Activated CD8-positive, alpha-beta T cell treated with anti-CD3 and anti-CD28 coated beads for 36 hours (primary cell): Measurements from ENCODE around the gene CACNA2D3. TPM values are rescaled to one million over a fixed set of nuclear protein-coding genes. Genes with fewer than 3 reads are reported as not detected.

ENCODE experiments used
- ATAC-seq: fragments of 200-7000 bp; cut with Tn5 transposase; one replicate; pipeline ENCODE4 v1.10.0; 2021; ENCODE audit warnings: mild to moderate bottlenecking, moderate library complexity
- CTCF ChIA-PET: fragments of 350-600 bp; sonication (Branson Sonifier 250); formaldehyde crosslinking; loops from one replicate; lab custom pipeline; 2021; ENCODE audit warnings: antibody characterized with exemption; lab: Charles Lee
- POLR2A ChIA-PET: fragments of 350-600 bp; sonication (Branson Sonifier 250); formaldehyde crosslinking; loops from one replicate; lab custom pipeline; 2021; ENCODE audit warnings: antibody characterized with exemption; lab: Charles Lee
- DNase-seq: peaks from one replicate; pipeline ENCODE4 v3.0.0-alpha.2; 2020
- H3K27ac Mint-ChIP-seq: one replicate; pipeline ENCODE4 v1.8.0; 2021; ENCODE audit warnings: mild to moderate bottlenecking, mixed read lengths
- H3K27me3 Mint-ChIP-seq: one replicate; pipeline ENCODE4 v1.8.0; 2021; ENCODE audit warnings: mixed read lengths
- H3K36me3 Mint-ChIP-seq: one replicate; pipeline ENCODE4 v1.8.0; 2021; ENCODE audit warnings: low read depth, mixed read lengths
- H3K4me1 Mint-ChIP-seq: one replicate; pipeline ENCODE4 v1.8.0; 2021; ENCODE audit warnings: low read depth, mixed read lengths
- H3K4me3 Mint-ChIP-seq: one replicate; pipeline ENCODE4 v1.8.0; 2021; ENCODE audit warnings: mild to moderate bottlenecking, moderate library complexity, mixed read lengths
- H3K9me3 Mint-ChIP-seq: one replicate; pipeline ENCODE4 v1.8.0; 2021; ENCODE audit warnings: mixed read lengths
- intact Hi-C: fragments of 100-400 bp; cut with micrococcal nuclease; formaldehyde crosslinking; loops from one replicate; pipeline ENCODE4 v1.10.0; 2022
- total RNA-seq, 2 experiments: library from RNA; stranded (reverse); gene quantifications; one replicate each; pipeline ENCODE4 v1.2.3, GENCODE V29; 2021
- TF ChIP-seq, protein P1 (sequence below): fragments of 200-600 bp; IDR thresholded peaks from one replicate; pipeline ENCODE4 v1.8.0; 2022; ENCODE audit warnings: antibody characterized with exemption, mild to moderate bottlenecking

Gene CACNA2D3
- total RNA-seq, 2 experiments from 2014 or later: not detected

DNA sequence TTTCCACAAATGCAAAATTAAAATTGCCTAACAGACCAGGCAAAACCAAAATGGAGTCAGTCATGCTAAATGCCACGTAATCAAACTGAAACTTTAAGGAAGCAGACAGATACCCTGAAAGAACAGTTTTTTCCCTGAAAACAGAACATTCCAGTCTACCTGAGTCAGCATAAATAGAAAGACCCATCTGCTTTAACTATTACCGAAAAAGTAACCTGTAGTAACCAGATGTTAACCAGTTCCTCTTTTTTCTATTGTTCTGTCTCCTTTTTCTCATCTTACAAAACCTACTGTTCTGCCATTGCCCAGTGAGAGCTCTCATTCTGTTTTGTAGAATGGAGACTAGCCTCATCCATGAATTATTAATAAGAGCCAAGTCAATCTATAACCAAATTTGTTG is 286.0 kb downstream of the CACNA2D3 start:
- CTCF ChIA-PET: interaction anchor here (1.0 kb wide), 1 partner anchor 20 kb away, joined by 4 read pairs; no protein-coding TSS in a partner anchor
- DNase-seq (no peak), ATAC-seq (no peak)
- no peaks in the 10 kb centered on the region for H3K4me1 Mint-ChIP-seq
- H3K4me3 Mint-ChIP-seq: no peak overlapping the region
- TF ChIP-seq, protein P1, sequence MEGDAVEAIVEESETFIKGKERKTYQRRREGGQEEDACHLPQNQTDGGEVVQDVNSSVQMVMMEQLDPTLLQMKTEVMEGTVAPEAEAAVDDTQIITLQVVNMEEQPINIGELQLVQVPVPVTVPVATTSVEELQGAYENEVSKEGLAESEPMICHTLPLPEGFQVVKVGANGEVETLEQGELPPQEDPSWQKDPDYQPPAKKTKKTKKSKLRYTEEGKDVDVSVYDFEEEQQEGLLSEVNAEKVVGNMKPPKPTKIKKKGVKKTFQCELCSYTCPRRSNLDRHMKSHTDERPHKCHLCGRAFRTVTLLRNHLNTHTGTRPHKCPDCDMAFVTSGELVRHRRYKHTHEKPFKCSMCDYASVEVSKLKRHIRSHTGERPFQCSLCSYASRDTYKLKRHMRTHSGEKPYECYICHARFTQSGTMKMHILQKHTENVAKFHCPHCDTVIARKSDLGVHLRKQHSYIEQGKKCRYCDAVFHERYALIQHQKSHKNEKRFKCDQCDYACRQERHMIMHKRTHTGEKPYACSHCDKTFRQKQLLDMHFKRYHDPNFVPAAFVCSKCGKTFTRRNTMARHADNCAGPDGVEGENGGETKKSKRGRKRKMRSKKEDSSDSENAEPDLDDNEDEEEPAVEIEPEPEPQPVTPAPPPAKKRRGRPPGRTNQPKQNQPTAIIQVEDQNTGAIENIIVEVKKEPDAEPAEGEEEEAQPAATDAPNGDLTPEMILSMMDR: no peak
- H3K27me3 Mint-ChIP-seq: peaks cover 2% of the 10 kb centered on the region
- H3K9me3 Mint-ChIP-seq: peaks cover 7% of the 10 kb centered on the region
- H3K36me3 Mint-ChIP-seq: no peaks in the 10 kb centered on the region
- intact Hi-C loops: no loop called here
- POLR2A ChIA-PET: no interaction called here
- no peak overlapping the region for H3K27ac Mint-ChIP-seq

DNA sequence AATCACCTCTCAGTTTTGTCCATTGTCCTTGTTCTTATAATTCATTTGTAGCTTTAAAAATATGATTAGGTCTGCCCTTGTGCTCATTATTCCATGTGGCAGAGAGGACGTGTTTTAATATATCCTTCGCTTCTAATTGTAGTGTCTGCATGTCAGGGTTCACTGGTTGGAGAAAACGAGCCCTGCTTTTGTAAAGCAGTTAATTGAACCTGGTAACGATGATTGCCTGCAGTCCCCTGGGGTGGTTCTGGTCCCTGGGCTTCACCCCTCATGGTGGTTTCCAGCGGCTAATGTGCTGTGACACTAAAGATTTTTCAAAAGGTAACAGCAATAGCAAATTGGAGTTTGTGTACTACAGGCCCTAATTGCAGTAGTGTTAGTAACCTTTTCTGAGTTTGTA is 299.6 kb downstream of the CACNA2D3 start:
- TF ChIP-seq, protein P1: no peak
- intact Hi-C loops: no loop called here
- Mint-ChIP-seq H3K4me1 (no peaks in the 10 kb centered on the region), H3K9me3 (no peaks in the 10 kb centered on the region), H3K27me3 (peaks cover 3% of the 10 kb centered on the region), H3K36me3 (no peaks in the 10 kb centered on the region), H3K4me3 (no peak overlapping the region), H3K27ac (no peak overlapping the region)
- ChIA-PET POLR2A (no interaction called here), CTCF (interaction anchor here (0.6 kb wide), 1 partner anchor 10 kb away, joined by 3 read pairs; no protein-coding TSS in a partner anchor)
- DNase-seq (no peak), ATAC-seq (no peak)

DNA sequence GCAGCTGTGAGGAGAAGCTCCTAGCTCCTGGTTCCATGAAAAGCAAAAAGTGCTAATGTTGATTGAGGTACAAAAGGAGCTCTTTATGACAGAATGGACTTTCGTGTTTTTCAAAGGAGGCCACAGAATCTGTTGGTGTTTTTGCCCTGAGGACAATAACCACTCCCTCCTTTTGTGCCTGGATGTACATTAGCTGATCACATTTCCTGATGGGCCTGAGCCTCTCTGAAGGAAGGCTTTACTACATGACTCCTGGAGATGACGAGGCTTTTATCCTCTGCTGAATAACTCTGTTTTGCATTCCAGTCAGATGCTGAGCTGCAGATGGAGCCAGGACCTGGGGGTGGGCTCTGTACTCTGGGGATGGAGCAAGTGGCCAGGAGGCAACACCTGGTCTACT is 301.9 kb downstream of the CACNA2D3 start:
- peaks cover 5% of the 10 kb centered on the region for H3K27me3 Mint-ChIP-seq
- no peaks in the 10 kb centered on the region for H3K4me1 Mint-ChIP-seq
- no peaks in the 10 kb centered on the region for H3K36me3 Mint-ChIP-seq
- POLR2A ChIA-PET: no interaction called here
- no peak for ATAC-seq
- TF ChIP-seq, protein P1: no peak
- CTCF ChIA-PET: no interaction called here
- no peak overlapping the region for H3K27ac Mint-ChIP-seq
- intact Hi-C loops: no loop called here
- no peak for DNase-seq
- no peaks in the 10 kb centered on the region for H3K9me3 Mint-ChIP-seq
- H3K4me3 Mint-ChIP-seq: no peak overlapping the region

DNA sequence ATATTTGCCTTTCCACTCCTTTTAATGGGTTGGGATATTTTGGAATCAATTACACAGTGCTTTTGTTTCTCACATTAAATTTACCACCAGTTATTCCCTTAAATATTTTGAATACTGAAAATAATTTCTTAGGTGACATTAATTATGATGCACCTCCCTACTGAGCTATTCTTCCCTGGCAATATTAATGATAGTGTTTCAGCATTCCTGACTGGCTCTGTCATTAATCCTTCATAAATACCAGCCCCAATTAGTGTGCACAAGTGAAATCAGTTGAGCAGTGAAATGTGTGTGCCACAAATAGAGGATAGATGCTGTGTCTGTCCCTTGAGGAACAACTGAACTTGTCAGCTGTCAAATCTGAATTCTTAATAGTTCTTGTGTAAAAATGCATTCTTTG is 304.0 kb downstream of the CACNA2D3 start:
- Mint-ChIP-seq H3K9me3 (no peaks in the 10 kb centered on the region), H3K4me1 (no peaks in the 10 kb centered on the region), H3K27me3 (peaks cover 5% of the 10 kb centered on the region), H3K36me3 (no peaks in the 10 kb centered on the region), H3K4me3 (no peak overlapping the region), H3K27ac (no peak overlapping the region)
- intact Hi-C loops: no loop called here
- TF ChIP-seq, protein P1: no peak
- CTCF ChIA-PET: interaction anchor here (1.8 kb wide), 1 partner anchor 488 kb away, joined by 7 read pairs; no protein-coding TSS in a partner anchor
- DNase-seq (no peak), ATAC-seq (no peak)
- POLR2A ChIA-PET: no interaction called here

GRCh38 chr3:54427501-54427900 is 305.1 kb downstream of the CACNA2D3 start:
- CTCF ChIA-PET: interaction anchor here (0.9 to 1.2 kb wide), 3 partner anchors 11 to 489 kb away, joined by 3 to 7 read pairs (median 3); no protein-coding TSS in a partner anchor

More at GRCh38 chr3:54427501-54427900, 305.1 kb downstream of the CACNA2D3 start:
- intact Hi-C loops: no loop called here
- H3K27me3 Mint-ChIP-seq: peaks cover 3% of the 10 kb centered on the region
- H3K4me1 Mint-ChIP-seq: no peaks in the 10 kb centered on the region
- ATAC-seq (no peak), DNase-seq (no peak)
- POLR2A ChIA-PET: interaction anchor here (0.6 kb wide), 1 partner anchor 87 kb away, joined by 3 read pairs; no protein-coding TSS in a partner anchor
- TF ChIP-seq, protein P1: no peak
- H3K9me3 Mint-ChIP-seq: no peaks in the 10 kb centered on the region
- no peaks in the 10 kb centered on the region for H3K36me3 Mint-ChIP-seq
- no peak overlapping the region for H3K27ac Mint-ChIP-seq
- H3K4me3 Mint-ChIP-seq: no peak overlapping the region
